A549 (cell line): ENCODE measurements around the gene KLF5. TPM values are rescaled to one million over a fixed set of nuclear protein-coding genes. Genes with fewer than 3 reads are reported as not detected.

ENCODE experiments used
- ATAC-seq, 2 experiments: fragments of 200-7000 bp in 1 of 2; fragments of >200 bp in 1 of 2; cut with Nextera tagmentation in 1 of 2; cut with Tn5 transposase in 1 of 2; 3 replicates each; pipeline versions ENCODE4 v1.8.0 to v1.9.1; 2018 to 2020; ENCODE audit warnings: mild to moderate bottlenecking in 1 of 2, moderate library complexity in 1 of 2
- CTCF ChIA-PET: fragments of 300-600 bp; sonication (Branson Sonifier 250); formaldehyde crosslinking; extraction: SDS; loops from one replicate; lab custom pipeline; 2021; ENCODE audit warnings: antibody characterized with exemption, inconsistent platforms; lab: Yijun Ruan, JAX
- POLR2A ChIA-PET: fragments of 350-600 bp; formaldehyde crosslinking; extraction: SDS; loops from one replicate; lab custom pipeline; 2021; ENCODE audit warnings: antibody characterized with exemption, inconsistent platforms; lab: Yijun Ruan, JAX
- DNase-seq, 2 experiments: peaks; one replicate each; pipeline versions ENCODE4 v3.0.0 to v3.0.0-alpha.2; 2011 to 2016; ENCODE audit warnings: low read depth in 1 of 2, low spot score in 1 of 2
- FAIRE-seq: peaks from 2 replicates; lab custom pipeline; 2011; peaks lifted over from hg19 to GRCh38; lab: Jason Lieb, UNC
- H3K27ac ChIP-seq, 2 experiments: fragments of >200 bp; sonication (Bioruptor Twin); formaldehyde crosslinking; 3 replicates each; pipeline ENCODE4 v1.5.1; 2016 to 2017
- H3K4me1 ChIP-seq: fragments of >200 bp; sonication (Bioruptor Twin); formaldehyde crosslinking; 3 replicates; pipeline ENCODE4 v1.6.1; 2016
- H3K4me2 ChIP-seq: fragments of >200 bp; sonication (Bioruptor Twin); formaldehyde crosslinking; 3 replicates; pipeline ENCODE4 v1.6.1; 2016
- H3K4me3 ChIP-seq: fragments of >200 bp; sonication (Bioruptor Twin); formaldehyde crosslinking; 3 replicates; pipeline ENCODE4 v1.5.1; 2016
- H3K9me3 ChIP-seq: fragments of >200 bp; sonication (Bioruptor Twin); formaldehyde crosslinking; 3 replicates; pipeline ENCODE4 v1.6.1; 2016
- CBX2 ChIP-seq: fragments of 200-600 bp; sonication (generic); IDR thresholded peaks from 2 replicates; pipeline ENCODE4 v1.6.1; 2016; ENCODE audit warnings: low read depth, mild to moderate bottlenecking, borderline replicate concordance
- CHD2 ChIP-seq: fragments of 150-350 bp; IDR thresholded peaks from 2 replicates; pipeline ENCODE4 v1.6.1; 2014; ENCODE audit warnings: low read length; ENCODE audit not compliant: partially characterized antibody
- EHF ChIP-seq: fragments of 250-450 bp; sonication (Bioruptor Pico); IDR thresholded peaks from 2 replicates; pipeline ENCODE4 v1.5.0; 2020; ENCODE audit warnings: mild to moderate bottlenecking
- EHMT2 ChIP-seq: fragments of 200-600 bp; sonication (generic); IDR thresholded peaks from 2 replicates; pipeline ENCODE4 v1.6.1; 2016; ENCODE audit warnings: antibody characterized with exemption, low read depth, mild to moderate bottlenecking, moderate library complexity
- EP300 ChIP-seq, 2 experiments: fragments of >200 bp; sonication (Bioruptor Twin); formaldehyde crosslinking; IDR thresholded peaks; 2 replicates in 1 of 2; 3 replicates in 1 of 2; pipeline ENCODE4 v1.6.1; 2016 to 2017
- HOXB5 ChIP-seq: fragments of 250-450 bp; sonication (Bioruptor Pico); IDR thresholded peaks from 2 replicates; pipeline ENCODE4 v1.5.0; 2020; ENCODE audit warnings: mild to moderate bottlenecking, moderate library complexity
- JUNB ChIP-seq: fragments of >200 bp; sonication (Bioruptor Twin); formaldehyde crosslinking; IDR thresholded peaks from 2 replicates; pipeline ENCODE4 v1.6.1; 2016
- MAFK ChIP-seq: fragments of 450-650 bp; IDR thresholded peaks from 2 replicates; pipeline ENCODE4 v1.6.1; 2014; ENCODE audit not compliant: partially characterized antibody
- MYC ChIP-seq: IDR thresholded peaks from 2 replicates; pipeline ENCODE4 v1.6.1; 2012; ENCODE audit warnings: mild to moderate bottlenecking, inconsistent platforms, low read length, improper control_type of control experiment, borderline replicate concordance
- NPAS2 ChIP-seq: fragments of 250-450 bp; sonication (Bioruptor Pico); IDR thresholded peaks from 2 replicates; pipeline ENCODE4 v1.8.0; 2022; ENCODE audit warnings: mild to moderate bottlenecking, moderate library complexity, borderline replicate concordance
- POLR2A ChIP-seq: IDR thresholded peaks from 2 replicates; pipeline ENCODE4 v1.6.1; 2012; ENCODE audit warnings: mild to moderate bottlenecking, low read length
- RAD21 ChIP-seq, 2 experiments: fragments of >200 bp in 1 of 2; sonication (Bioruptor Twin) in 1 of 2; formaldehyde crosslinking in 1 of 2; IDR thresholded peaks in 1 of 2; conservative IDR thresholded peaks in 1 of 2; 2 replicates in 1 of 2; 3 replicates in 1 of 2; pipeline ENCODE4 v1.6.1; 2012 to 2018; ENCODE audit warnings: inconsistent platforms in 1 of 2
- RARB ChIP-seq: fragments of 250-450 bp; sonication (Bioruptor Pico); IDR thresholded peaks from 2 replicates; pipeline ENCODE4 v1.8.0; 2021; ENCODE audit warnings: mild to moderate bottlenecking, moderate library complexity
- RCOR1 ChIP-seq: fragments of 150-350 bp; IDR thresholded peaks from 2 replicates; pipeline ENCODE4 v1.6.1; 2014; ENCODE audit warnings: antibody characterized with exemption, low read length, low read depth
- RFX5 ChIP-seq: fragments of 450-650 bp; IDR thresholded peaks from 2 replicates; pipeline ENCODE4 v1.7.1; 2014; ENCODE audit warnings: antibody characterized with exemption, mild to moderate bottlenecking, moderate library complexity
- SMC3 ChIP-seq: fragments of >200 bp; sonication (Bioruptor Twin); formaldehyde crosslinking; IDR thresholded peaks from 3 replicates; pipeline ENCODE4 v1.6.1; 2018; ENCODE audit warnings: inconsistent platforms
- TP53 ChIP-seq: fragments of 250-450 bp; sonication (Bioruptor Pico); IDR thresholded peaks from 2 replicates; pipeline ENCODE4 v1.5.0; 2021; ENCODE audit warnings: mild to moderate bottlenecking, moderate library complexity
- ZFP36 ChIP-seq: fragments of 450-650 bp; IDR thresholded peaks from 2 replicates; pipeline ENCODE4 v1.6.1; 2014; ENCODE audit warnings: borderline replicate concordance; ENCODE audit not compliant: partially characterized antibody
- ZNF302 ChIP-seq: fragments of 250-450 bp; sonication (Bioruptor Pico); IDR thresholded peaks from 2 replicates; pipeline ENCODE4 v1.9.0; 2021; ENCODE audit warnings: inconsistent platforms, mild to moderate bottlenecking, moderate library complexity
- ZSCAN20 ChIP-seq: fragments of 250-450 bp; sonication (Bioruptor Pico); IDR thresholded peaks from 2 replicates; pipeline ENCODE4 v1.8.0; 2022; ENCODE audit warnings: mild to moderate bottlenecking, moderate library complexity
- WGBS: methylation state at CpG from one replicate; pipeline ENCODE4 v1.1.6; 2017; ENCODE audit errors: missing lambda C conversion rate; 5-methylcytosine and 5-hydroxymethylcytosine counted together
- polyA plus RNA-seq, 4 experiments: library from polyadenylated mRNA; depleted of rRNA in 3 of 4; stranded (reverse); fragments of >200 nt; fragmentation: RNase III in 1 of 4; extraction: RNeasy Plus Mini Kit Qiagen cat#74134 plus additional on column Dnase treatment in 1 of 4; gene quantifications; 2 replicates in 3 of 4; 3 replicates in 1 of 4; pipeline ENCODE4 v1.2.3, GENCODE V29; 2011 to 2017
- TF ChIP-seq, protein P1 (sequence below): fragments of >200 bp; sonication (Bioruptor Twin); formaldehyde crosslinking; IDR thresholded peaks from 3 replicates; pipeline ENCODE4 v1.5.1; 2016
- TF ChIP-seq, protein P2 (sequence below): fragments of >200 bp; sonication (Bioruptor Twin); formaldehyde crosslinking; IDR thresholded peaks from 3 replicates; pipeline ENCODE4 v1.6.1; 2016

The KLF5 gene
- polyA plus RNA-seq, 2 of the 4 experiments (the other 2 are of a cell fraction) = 48.7 to 83.5 TPM

DNA sequence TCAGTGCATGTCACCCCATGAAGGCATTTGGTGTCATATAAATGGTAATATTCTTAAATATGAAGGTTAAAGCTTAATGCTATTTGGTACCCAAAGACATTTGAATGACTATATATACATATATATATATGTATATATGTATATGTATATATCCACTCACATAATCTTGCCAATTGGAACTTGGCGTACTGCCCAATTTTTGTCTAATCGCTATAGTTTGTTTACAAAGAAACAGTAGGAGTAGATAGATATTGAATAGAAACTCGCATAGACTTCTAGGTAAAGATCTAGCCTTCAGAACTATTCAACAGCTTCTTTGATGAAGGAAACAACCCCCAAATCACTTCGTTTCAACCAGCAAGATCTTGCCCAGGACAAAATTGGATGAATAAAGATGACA is 24.1 kb downstream of the KLF5 start:
- POLR2A ChIA-PET = no interaction called here
- CTCF ChIA-PET = no interaction called here
- FAIRE-seq = no peak

DNA sequence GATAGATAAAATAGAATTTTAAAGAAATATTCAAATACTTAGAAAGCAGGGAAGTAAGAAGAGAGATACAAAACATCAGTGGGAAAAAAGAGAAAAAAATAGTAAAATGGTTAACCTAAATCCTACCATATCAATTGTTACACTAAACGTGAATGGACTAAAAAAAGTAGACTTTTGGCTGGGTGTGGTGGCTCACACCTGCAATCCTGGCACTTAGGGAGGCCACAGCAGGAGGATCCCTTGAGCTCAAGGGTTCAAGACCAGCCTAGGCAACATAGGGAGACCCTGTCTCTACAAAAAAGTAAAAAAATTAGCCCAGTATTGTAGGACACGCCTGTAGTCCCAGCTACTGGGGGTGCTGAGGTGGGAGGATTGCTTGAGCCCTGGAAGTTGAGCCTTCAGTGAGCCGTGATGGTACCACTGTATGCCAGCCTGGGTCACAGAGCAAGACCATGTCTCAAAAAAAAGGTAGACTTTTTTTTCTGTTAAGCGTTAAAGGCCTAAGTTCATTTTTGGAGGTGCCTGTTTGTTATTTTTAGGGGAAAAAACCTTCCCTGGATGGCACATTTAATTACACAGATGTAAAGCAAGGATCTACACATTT is 29.6 kb downstream of the KLF5 start:
- TF ChIP-seq CHD2 (no peak), MAFK (no peak), EP300 (IDR thresholded peaks at IDR 0.05) (no peak), ZFP36 (no peak), ZSCAN20 (CRISPR knock-in tag) (no peak), TP53 (CRISPR knock-in tag) (no peak), ZNF302 (CRISPR knock-in tag) (no peak)
- TF ChIP-seq, protein P1, sequence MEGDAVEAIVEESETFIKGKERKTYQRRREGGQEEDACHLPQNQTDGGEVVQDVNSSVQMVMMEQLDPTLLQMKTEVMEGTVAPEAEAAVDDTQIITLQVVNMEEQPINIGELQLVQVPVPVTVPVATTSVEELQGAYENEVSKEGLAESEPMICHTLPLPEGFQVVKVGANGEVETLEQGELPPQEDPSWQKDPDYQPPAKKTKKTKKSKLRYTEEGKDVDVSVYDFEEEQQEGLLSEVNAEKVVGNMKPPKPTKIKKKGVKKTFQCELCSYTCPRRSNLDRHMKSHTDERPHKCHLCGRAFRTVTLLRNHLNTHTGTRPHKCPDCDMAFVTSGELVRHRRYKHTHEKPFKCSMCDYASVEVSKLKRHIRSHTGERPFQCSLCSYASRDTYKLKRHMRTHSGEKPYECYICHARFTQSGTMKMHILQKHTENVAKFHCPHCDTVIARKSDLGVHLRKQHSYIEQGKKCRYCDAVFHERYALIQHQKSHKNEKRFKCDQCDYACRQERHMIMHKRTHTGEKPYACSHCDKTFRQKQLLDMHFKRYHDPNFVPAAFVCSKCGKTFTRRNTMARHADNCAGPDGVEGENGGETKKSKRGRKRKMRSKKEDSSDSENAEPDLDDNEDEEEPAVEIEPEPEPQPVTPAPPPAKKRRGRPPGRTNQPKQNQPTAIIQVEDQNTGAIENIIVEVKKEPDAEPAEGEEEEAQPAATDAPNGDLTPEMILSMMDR = no peak
- peaks cover 18% of the 10 kb centered on the region for H3K9me3 ChIP-seq
- ChIA-PET CTCF (interaction anchor here (1.5 kb wide), 1 partner anchor 30 kb away, joined by 3 read pairs; the partner anchor contains the start of gene KLF5), POLR2A (no interaction called here)
- 68% methylated on average over 4 of the region's 4 CpGs for WGBS
- no peak overlapping the region for H3K4me2 ChIP-seq
- no peak overlapping the region for H3K4me3 ChIP-seq
- peak overlapping the region in 1 of 2 experiments; percentile 91; a peak in 4 of 6 replicates for H3K27ac ChIP-seq
- ATAC-seq (no peak), FAIRE-seq (no peak), DNase-seq (no peak)
- H3K4me1 ChIP-seq = peaks cover 10% of the 10 kb centered on the region

More for the DNA sequence above, 24.1 kb downstream of the KLF5 start:
- Histone ChIP-seq H3K27ac (no peak overlapping the region), H3K4me3 (no peak overlapping the region), H3K4me2 (no peak overlapping the region), H3K9me3 (0 out of 3 replicates have a peak, but pooled peaks cover 3% of the 10 kb centered on the region), H3K4me1 (no peaks in the 10 kb centered on the region; the same call in 2 of the 3 replicates)
- DNase-seq = no peak
- 71% methylated on average over 4 of the region's 4 CpGs for WGBS
- no peak for TF ChIP-seq ZSCAN20 (CRISPR knock-in tag)
- no peak for TF ChIP-seq HOXB5 (CRISPR knock-in tag)
- TF ChIP-seq RCOR1 = no peak
- TF ChIP-seq CBX2 = no peak
- no peak for TF ChIP-seq RFX5
- no peak for TF ChIP-seq POLR2A
- TF ChIP-seq MYC = no peak
- no peak for TF ChIP-seq SMC3
- TF ChIP-seq, protein P2, sequence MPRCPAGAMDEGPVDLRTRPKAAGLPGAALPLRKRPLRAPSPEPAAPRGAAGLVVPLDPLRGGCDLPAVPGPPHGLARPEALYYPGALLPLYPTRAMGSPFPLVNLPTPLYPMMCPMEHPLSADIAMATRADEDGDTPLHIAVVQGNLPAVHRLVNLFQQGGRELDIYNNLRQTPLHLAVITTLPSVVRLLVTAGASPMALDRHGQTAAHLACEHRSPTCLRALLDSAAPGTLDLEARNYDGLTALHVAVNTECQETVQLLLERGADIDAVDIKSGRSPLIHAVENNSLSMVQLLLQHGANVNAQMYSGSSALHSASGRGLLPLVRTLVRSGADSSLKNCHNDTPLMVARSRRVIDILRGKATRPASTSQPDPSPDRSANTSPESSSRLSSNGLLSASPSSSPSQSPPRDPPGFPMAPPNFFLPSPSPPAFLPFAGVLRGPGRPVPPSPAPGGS = no peak
- TF ChIP-seq NPAS2 (CRISPR knock-in tag) = no peak
- no peak for TF ChIP-seq RARB
- TF ChIP-seq EHF (CRISPR knock-in tag) = no peak
- no peak for TF ChIP-seq CHD2
- TF ChIP-seq EHMT2 = no peak
- no peak for TF ChIP-seq JUNB
- TF ChIP-seq RAD21 (conservative IDR thresholded peaks at IDR 0.05 in 1 of 2, IDR thresholded peaks at IDR 0.05 in 1 of 2) = no peak
- no peak for ATAC-seq
